NOMO-1 (cell line): ENCODE results near the gene NWD2.
"Not testable (repeated sequence)": the region's sequence is repeated elsewhere in the genome, so short reads cannot be mapped to it uniquely, and the experiment has no call there.

Experiments
- DNase-seq, 2 experiments: peaks; one replicate each; lab custom pipeline; 2025; ENCODE audit not compliant: unreplicated experiment in 2 of 2; lab: John Stamatoyannopoulos, UW

NWD2 gene

GRCh38 chr4:37244583-37245390, at the start of gene NWD2:
Gene NWD2 (plus strand): TSS chr4:37244743. CDS start chr4:37245068, 325 bp downstream.
- DNase-seq, result no peak

- no peak for DNase-seq
Measured at GRCh38 chr4:37197899-37198298, 46.6 kb upstream of the NWD2 start.

- DNase-seq, result not testable (repeated sequence)
Measured at GRCh38 chr4:37204740-37205139, 39.8 kb upstream of the NWD2 start.

GRCh38 chr4:37216209-37216608, 28.3 kb upstream of the NWD2 start:
- no peak for DNase-seq

GRCh38 chr4:37219242-37219641, 25.3 kb upstream of the NWD2 start:
- DNase-seq, result no peak

- no peak for DNase-seq
Measured at GRCh38 chr4:37219990-37220389, 24.6 kb upstream of the NWD2 start.

- DNase-seq, result no peak
Measured at GRCh38 chr4:37220685-37221084, 23.9 kb upstream of the NWD2 start.

GRCh38 chr4:37223732-37224131, 20.8 kb upstream of the NWD2 start:
- no peak for DNase-seq

GRCh38 chr4:37224854-37225253, 19.7 kb upstream of the NWD2 start:
- no peak for DNase-seq

- DNase-seq, result no peak
Measured at GRCh38 chr4:37225778-37226177, 18.8 kb upstream of the NWD2 start.

- no peak for DNase-seq
Measured at GRCh38 chr4:37232315-37232714, 12.2 kb upstream of the NWD2 start.

- no peak for DNase-seq
Measured at GRCh38 chr4:37236165-37236564, 8.4 kb upstream of the NWD2 start.

GRCh38 chr4:37241647-37242046, 2.9 kb upstream of the NWD2 start:
- no peak for DNase-seq

- no peak for DNase-seq
Measured at GRCh38 chr4:37243051-37243450, 1.5 kb upstream of the NWD2 start.

- DNase-seq, result no peak
Measured at GRCh38 chr4:37243722-37244582, 591 bp upstream of the NWD2 start.

- no peak for DNase-seq
Measured at GRCh38 chr4:37245391-37245954, 930 bp downstream of the NWD2 start.

- no peak for DNase-seq
Measured at GRCh38 chr4:37246891-37247290, 2.3 kb downstream of the NWD2 start.

GRCh38 chr4:37258221-37258620, 13.7 kb downstream of the NWD2 start:
- DNase-seq, result no peak

GRCh38 chr4:37268319-37268718, 23.8 kb downstream of the NWD2 start:
- DNase-seq, result no peak

- DNase-seq, result no peak
Measured at GRCh38 chr4:37279121-37279520, 34.6 kb downstream of the NWD2 start.

GRCh38 chr4:37279894-37280592, 35.5 kb downstream of the NWD2 start:
- DNase-seq, result no peak
